Measurements from ENCODE around the gene TMEM176A.
"Not testable (repeated sequence)": the region's sequence is repeated elsewhere in the genome, so short reads cannot be mapped to it uniquely, and the experiment has no call there.

Gene TMEM176A, protein sequence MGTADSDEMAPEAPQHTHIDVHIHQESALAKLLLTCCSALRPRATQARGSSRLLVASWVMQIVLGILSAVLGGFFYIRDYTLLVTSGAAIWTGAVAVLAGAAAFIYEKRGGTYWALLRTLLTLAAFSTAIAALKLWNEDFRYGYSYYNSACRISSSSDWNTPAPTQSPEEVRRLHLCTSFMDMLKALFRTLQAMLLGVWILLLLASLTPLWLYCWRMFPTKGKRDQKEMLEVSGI
- 0 to 0.15 (median 0.04) reads per million in 4 donors for total RNA-seq

- peak in 2 of 5 donors; percentile 3 to 6 for DNase-seq
Observed at GRCh38 chr7:150800581-150801241, at the start of gene TMEM176A. TSS of gene TMEM176A (plus strand) at chr7:150800769. CDS start at chr7:150801551, 782 bp downstream.

- no peak for DNase-seq
Observed at GRCh38 chr7:150751702-150752101, 48.9 kb upstream of the TMEM176A start.

DNA sequence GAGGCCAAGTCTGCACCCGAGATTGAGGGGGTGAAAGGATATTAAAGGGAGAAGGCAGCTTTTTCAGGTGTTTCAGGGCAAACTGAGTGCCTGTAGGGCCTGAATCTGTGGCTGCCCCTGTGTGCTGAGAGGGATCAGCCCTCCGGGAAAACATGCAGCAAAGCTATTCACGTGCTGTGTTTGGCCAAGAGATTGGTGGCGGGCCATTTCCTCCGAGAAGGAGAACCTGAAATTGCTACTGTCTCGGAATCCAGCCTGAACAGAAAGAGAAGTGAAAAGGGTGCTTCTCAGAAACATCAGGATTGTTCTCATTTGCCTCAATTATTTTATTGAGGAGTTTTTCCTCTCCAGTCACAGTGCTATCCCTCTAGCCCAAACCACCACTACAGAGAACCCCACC lies 47.3 kb upstream of the TMEM176A start:
- DNase-seq = no peak

GRCh38 chr7:150753826-150754603 lies 46.6 kb upstream of the TMEM176A start:
- DNase-seq = peak in 1 of 5 donors; percentile 72

GRCh38 chr7:150754951-150755350 lies 45.6 kb upstream of the TMEM176A start:
- peak in 1 of 5 donors; percentile 56 for DNase-seq

DNA sequence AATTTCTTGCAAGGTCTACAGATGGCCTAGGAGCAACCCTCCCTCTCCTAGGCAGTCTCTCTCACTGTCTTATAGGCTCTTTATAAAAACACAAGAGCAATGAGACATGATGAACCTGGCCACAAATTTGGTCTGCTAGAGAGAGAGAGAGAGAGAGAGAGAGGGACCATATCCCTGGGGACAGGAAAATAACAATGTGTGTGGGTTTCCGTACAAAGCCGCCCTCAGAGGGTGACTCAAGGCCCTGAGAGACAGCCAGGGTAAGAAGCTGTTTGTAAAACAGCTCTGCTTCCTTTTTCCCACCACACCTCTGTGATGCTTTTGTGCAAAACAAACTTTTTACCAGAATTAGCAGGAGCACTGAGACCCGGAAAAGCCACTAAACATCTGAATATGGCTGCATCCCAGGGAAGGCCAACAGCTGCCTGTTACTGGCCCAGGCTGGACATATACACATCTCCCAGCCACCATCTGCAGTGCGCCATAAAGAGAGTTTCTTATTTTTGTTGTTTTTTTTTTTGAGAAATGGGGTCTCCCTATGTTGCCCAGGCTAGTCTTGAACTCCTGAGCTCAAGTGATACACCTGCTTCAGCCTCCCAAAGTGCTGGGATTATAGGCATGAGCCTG lies 45.0 kb upstream of the TMEM176A start:
- peak; percentile 40 to 91 (median 60) for DNase-seq

- DNase-seq = no peak
Observed at GRCh38 chr7:150756166-150756565, 44.4 kb upstream of the TMEM176A start.

GRCh38 chr7:150756858-150757257 lies 43.7 kb upstream of the TMEM176A start:
- peak in 1 of 5 donors; percentile 76 for DNase-seq

GRCh38 chr7:150759479-150759878 lies 41.1 kb upstream of the TMEM176A start:
- no peak for DNase-seq

DNA sequence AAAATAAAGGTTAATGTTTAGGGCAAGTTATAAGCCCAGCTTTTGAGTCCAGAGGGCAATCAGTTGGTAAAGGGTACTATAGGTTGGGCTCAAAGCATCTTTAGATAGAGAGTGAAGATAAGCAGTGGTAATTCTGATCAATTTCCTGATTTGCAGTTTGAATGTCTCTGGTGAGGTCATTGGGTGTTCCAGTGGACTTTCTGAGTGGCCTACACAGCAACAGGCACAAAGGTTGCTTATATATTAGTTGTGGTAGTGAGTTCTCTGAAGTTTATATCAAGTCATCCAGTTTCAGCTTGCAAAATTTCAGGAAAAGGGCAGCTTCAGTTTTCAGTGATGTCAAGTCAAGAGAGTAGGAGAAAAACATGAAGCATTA lies 34.2 kb upstream of the TMEM176A start:
- no peak for DNase-seq

DNA sequence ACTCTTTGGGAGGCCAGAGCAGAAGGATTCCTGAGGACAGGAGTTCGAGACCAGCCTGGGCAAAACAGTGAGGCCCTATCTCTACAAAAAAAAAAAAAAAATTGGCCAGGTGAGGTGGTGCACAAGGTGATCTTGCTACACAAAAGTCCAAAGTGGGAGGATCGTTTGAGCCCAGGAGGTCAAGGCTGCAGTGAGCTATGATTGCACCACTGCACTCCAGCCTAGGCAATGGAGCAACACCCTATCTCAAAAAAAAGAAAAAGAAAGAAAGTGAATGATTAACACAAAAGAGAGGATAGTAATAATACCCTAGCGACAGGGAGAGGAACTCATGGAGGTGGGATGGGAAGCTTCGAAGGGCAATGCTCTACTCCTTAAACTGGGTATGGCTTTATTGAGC lies 30.8 kb upstream of the TMEM176A start:
- DNase-seq = no peak

DNA sequence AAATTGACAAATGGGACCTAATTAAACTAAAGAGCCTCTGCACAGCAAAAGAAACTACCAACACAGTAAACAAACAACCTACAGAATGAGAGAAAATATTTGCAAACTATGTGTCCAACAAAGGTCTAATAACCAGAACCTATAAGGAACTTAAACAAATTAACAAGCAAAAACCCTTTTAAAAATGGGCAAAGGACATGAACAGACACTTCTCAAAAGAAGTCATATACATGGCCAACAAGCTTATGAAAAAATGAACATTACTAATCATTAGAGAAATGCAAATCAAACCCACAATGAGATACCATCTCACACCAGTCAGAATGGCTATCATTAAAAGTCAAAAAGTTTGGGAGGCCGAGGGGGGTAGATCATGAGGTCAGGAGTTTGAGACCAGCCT lies 26.4 kb upstream of the TMEM176A start:
- DNase-seq = not testable (repeated sequence)

DNA sequence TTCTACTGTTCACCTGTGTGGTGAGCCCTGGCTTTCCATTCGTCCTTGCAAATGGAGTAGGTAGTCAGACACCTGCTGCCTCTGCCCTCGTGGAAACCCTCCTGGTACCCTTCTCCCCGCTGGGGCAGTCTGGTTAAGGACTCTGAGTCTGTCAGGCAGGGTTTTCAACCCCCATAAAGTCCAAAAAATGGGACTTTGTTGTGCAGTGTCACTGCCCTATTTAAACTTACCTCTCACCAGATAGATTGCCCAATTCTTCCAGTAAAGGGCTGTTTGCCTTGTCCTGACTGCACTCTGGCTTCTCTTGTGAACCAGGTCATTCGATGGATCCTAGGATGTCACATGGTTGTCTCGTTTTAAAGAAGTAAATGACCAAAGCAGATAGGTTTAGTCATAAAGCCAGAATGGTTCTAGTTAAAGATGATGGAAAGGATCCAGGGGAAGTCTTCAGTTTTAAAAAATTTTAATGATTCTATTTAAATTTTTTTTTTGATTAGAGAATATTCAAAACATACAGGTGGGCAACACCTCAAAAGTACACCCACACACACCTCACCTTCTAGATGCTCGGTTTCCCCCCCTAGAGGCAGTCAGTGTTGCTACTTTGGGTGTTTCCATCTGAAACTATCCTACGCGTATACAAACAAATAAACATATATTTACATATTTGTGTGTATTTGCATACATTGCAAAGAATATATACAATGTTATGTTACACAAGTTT lies 22.4 kb upstream of the TMEM176A start:
- no peak for DNase-seq

- peak; percentile 36 to 67 (median 53) for DNase-seq
Observed at GRCh38 chr7:150778738-150779301, 21.7 kb upstream of the TMEM176A start.

DNA sequence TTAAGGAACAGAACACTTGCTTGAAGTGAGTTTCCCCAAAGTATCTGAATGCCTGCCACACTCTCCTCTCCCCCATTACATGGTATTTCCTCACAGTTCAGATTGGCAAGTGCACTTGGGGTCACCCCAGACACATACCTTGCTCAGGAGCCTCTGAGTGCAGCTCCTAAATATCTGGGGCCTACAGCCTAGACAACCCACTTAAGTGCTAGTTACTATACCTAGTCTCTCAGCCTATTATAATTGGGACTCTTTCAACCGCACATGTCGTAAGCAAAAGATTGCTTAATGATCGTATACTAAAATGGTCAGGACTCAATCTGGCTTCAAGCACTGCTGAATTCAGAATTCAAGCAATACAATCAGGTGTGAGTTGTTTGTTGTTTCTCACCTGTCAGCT lies 20.3 kb upstream of the TMEM176A start:
- no peak for DNase-seq

DNA sequence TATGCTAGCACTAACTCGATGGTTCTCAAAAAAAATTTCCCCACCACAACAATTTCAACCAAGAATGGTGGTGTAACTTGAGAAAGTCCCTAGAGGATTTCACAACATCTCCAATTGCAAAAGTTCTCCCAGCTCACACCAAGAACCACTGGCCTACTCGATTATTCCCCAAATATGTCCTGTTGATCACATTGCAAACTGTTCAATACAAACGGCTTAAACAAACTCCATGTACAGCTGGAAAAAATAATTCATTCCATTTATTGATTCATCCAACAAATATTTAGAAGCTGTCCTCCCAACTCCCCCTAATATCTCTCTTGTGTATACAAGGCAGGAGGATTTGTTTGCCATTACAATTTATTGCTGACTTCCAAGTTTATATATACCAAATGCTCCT lies 19.5 kb upstream of the TMEM176A start:
- no peak for DNase-seq

DNA sequence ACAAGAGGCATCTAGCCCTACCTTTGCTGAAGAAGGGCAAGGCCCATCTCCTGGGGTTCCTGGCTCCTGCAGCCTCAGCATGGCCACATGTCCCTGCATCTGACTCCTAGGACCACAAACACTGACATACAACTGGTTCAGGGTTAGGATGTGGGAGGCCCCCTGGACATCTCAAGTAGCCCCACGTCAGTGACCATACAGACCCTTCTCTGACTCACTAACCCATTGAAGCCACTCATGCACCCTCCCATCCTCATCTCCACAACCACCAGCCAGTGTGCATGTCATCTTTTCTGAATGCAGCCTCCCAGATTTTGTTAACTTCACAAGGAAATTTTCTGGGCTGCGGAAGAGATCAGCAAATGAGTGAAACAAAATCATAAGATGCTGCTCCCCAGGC lies 18.6 kb upstream of the TMEM176A start:
- DNase-seq = no peak

GRCh38 chr7:150784120-150784736 lies 16.3 kb upstream of the TMEM176A start:
- no peak for DNase-seq

DNA sequence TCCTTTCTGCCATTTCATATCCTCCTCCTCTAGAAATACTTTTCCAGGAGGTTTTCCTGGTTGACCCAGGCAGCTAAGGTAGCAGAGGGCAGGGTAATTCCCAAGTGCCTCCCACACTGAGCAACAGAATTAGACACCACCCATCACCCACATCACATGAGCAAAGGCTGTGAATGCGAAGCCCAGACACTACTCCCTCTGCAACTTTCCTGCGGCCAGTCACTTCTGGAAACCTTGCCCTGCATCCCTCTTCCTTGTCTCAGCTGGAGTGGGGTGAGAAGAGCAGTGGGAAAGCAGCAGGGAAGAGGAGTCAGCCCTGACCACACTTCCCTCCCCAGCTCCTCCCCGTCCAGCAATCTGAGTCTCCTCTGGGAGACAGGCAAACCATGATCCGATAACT lies 15.6 kb upstream of the TMEM176A start:
- no peak for DNase-seq

GRCh38 chr7:150787321-150788281 lies 13.0 kb upstream of the TMEM176A start:
- no peak for DNase-seq
